ENCODE measurements around the gene PTPN4.

PTPN4 gene

DNA sequence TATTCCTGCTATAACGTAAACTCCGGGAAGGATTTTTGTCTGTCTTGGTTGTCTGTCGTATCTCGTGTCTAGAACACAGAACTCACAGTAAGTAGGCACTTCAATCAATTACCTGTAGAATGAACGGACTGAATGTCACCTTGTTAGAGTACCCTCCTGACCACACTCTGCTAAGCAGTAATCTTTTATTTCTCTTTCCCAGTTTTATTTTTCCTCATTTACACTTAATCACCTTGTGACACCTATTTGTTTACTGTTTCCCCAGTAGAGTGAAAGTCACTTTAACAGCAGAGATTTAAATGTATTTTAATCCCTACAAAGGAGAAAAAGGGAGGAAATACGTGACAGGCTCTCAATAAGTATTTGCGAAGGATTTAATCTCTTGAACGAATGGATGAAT, 252.6 kb downstream of the PTPN4 start:
- Histone ChIP-seq H3K4me3 (ENCODE audit: low read length) (peak overlapping the region; percentile 96), H3K4me2 (ENCODE audit: low read length) (peak overlapping the region; percentile 99), H4K20me1 (ENCODE audit: insufficient read depth, low read length) (peaks cover 33% of the 10 kb centered on the region), H3K9ac (ENCODE audit: low read length) (peak overlapping the region; percentile 99), H3K36me3 (replicated peaks; ENCODE audit: low read depth, low read length) (peaks cover 14% of the 10 kb centered on the region), H2AFZ (ENCODE audit: low read depth, low read length) (0 out of 2 replicates have a peak overlapping the region, but pooled peaks have one; percentile 54), H3K9me3 (ENCODE audit: insufficient read depth, low read length) (no peaks in the 10 kb centered on the region), H3K27ac (ENCODE audit: low read length) (peak overlapping the region; percentile 99), H3K79me2 (ENCODE audit: low read length) (peaks cover 60% of the 10 kb centered on the region), H3K4me1 (ENCODE audit: low read length) (peaks cover 45% of the 10 kb centered on the region), H3K27me3 (ENCODE audit: low read depth, low read length) (no peaks in the 10 kb centered on the region)
- TF ChIP-seq EZH2phosphoT487 (IDR thresholded peaks at IDR 0.05; ENCODE audit: low read depth): no peak
- TF ChIP-seq, protein P1, sequence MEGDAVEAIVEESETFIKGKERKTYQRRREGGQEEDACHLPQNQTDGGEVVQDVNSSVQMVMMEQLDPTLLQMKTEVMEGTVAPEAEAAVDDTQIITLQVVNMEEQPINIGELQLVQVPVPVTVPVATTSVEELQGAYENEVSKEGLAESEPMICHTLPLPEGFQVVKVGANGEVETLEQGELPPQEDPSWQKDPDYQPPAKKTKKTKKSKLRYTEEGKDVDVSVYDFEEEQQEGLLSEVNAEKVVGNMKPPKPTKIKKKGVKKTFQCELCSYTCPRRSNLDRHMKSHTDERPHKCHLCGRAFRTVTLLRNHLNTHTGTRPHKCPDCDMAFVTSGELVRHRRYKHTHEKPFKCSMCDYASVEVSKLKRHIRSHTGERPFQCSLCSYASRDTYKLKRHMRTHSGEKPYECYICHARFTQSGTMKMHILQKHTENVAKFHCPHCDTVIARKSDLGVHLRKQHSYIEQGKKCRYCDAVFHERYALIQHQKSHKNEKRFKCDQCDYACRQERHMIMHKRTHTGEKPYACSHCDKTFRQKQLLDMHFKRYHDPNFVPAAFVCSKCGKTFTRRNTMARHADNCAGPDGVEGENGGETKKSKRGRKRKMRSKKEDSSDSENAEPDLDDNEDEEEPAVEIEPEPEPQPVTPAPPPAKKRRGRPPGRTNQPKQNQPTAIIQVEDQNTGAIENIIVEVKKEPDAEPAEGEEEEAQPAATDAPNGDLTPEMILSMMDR (IDR thresholded peaks at IDR 0.05; ENCODE audit: low read depth, low read length): no peak

DNA sequence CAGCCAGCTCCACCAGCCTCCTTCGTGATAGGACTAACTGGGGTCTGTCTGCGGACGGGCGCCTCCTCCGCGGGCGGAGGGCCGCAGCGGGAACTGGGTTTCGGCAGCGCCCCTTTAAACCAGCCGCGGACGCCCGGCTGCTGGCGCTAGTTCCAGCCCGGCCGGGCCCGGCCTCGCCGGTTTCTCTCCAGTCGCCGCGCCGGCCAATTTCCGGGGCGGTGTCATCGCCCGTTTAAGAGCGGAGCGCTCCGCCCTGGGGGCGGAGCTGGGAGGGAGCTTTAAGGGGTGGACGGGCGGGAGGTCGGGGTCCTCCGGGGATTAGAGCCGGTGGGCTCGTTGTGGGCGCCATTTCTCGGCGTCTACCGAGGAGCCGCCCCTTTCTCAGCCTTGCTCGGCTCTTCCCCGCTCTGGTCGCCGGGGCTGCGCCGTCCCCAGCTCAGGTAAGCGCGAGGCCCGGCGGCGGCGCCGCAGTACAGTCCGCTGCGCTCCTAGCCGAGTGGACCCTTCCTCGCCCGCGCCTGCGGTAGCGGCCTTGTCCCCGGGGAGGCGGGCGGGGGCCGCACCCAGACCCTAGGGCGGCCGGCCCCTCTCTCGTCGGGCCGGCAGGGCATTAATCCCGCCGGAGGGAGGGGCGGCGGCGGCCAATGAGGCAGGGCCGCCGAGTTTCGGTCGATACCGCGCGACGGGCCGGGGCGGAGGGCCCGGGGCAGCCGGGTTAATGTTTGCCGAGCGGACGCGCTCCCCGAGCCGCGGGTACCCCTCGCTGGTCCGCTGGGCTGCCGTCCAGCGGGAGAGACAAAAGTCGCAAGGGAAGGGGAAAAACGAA, 253.3 kb downstream of the PTPN4 start, which contains the start of gene EPB41L5:
Gene EPB41L5, plus strand, starts transcription at position 307 of the 826 bp plus-strand sequence. CDS start 6,008 bp downstream, outside the sequence.
- H3K9me3 ChIP-seq (ENCODE audit: insufficient read depth, low read length): no peaks in the 10 kb centered on the region
- peaks cover 39% of the 10 kb centered on the region for H3K4me1 ChIP-seq (ENCODE audit: low read length)
- H3K9ac ChIP-seq (ENCODE audit: low read length): peak within 1 kb of the TSS; percentile 99
- TF ChIP-seq, protein P1 (IDR thresholded peaks at IDR 0.05; ENCODE audit: low read depth, low read length): no peak
- no peak for TF ChIP-seq EZH2phosphoT487 (IDR thresholded peaks at IDR 0.05; ENCODE audit: low read depth)
- H3K4me2 ChIP-seq (ENCODE audit: low read length): peak within 1 kb of the TSS; percentile 99
- 0 out of 2 replicates have a peak within 1 kb of the TSS, but pooled peaks have one; percentile 54 for H2AFZ ChIP-seq (ENCODE audit: low read depth, low read length)
- peak within 1 kb of the TSS; percentile 96 for H3K4me3 ChIP-seq (ENCODE audit: low read length)
- peaks cover 36% of the 10 kb centered on the region for H4K20me1 ChIP-seq (ENCODE audit: insufficient read depth, low read length)
- H3K27ac ChIP-seq (ENCODE audit: low read length): peak within 1 kb of the TSS; percentile 99
- H3K27me3 ChIP-seq (ENCODE audit: low read depth, low read length): no peaks in the 10 kb centered on the region
- H3K36me3 ChIP-seq (replicated peaks; ENCODE audit: low read depth, low read length): peaks cover 16% of the 10 kb centered on the region
- peaks cover 66% of the 10 kb centered on the region for H3K79me2 ChIP-seq (ENCODE audit: low read length)

DNA sequence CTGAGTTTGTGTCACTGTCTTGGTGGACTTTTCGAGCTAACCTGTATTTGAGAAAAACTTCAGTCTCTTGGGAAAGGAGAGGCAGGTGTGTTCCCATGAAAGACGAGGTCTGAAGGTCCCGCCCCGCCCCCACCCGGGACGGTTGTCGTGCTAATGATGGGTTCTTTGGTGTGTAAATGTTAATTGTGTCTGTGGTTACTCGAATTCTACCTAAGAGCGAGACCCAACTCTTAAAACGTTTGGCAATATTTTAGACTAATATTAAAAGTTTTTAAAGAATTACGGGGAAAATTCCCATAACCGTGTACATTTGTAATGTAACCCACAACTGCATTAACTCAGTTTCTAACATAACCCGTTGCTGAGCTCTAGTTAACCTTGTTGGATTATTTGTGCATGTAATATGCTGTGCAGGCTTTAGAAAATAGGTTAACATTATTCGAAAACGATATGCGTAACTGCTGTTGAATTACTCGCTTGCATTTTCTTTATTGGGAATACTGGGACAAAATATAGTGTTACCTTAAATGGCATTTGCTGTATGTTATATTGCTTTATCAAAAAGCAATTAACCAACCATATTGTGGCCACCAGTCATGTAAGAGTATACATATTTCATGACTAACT, 254.0 kb downstream of the PTPN4 start:
- Histone ChIP-seq H3K4me1 (ENCODE audit: low read length) (peaks cover 32% of the 10 kb centered on the region), H3K36me3 (replicated peaks; ENCODE audit: low read depth, low read length) (peaks cover 18% of the 10 kb centered on the region), H4K20me1 (ENCODE audit: insufficient read depth, low read length) (peaks cover 42% of the 10 kb centered on the region), H3K4me3 (ENCODE audit: low read length) (peak overlapping the region; percentile 96), H3K27ac (ENCODE audit: low read length) (peak overlapping the region; percentile 99), H3K9ac (ENCODE audit: low read length) (peak overlapping the region; percentile 96), H3K79me2 (ENCODE audit: low read length) (peaks cover 74% of the 10 kb centered on the region), H2AFZ (ENCODE audit: low read depth, low read length) (no peak overlapping the region), H3K27me3 (ENCODE audit: low read depth, low read length) (no peaks in the 10 kb centered on the region), H3K9me3 (ENCODE audit: insufficient read depth, low read length) (no peaks in the 10 kb centered on the region), H3K4me2 (ENCODE audit: low read length) (peak overlapping the region; percentile 89)
- TF ChIP-seq, protein P1 (IDR thresholded peaks at IDR 0.05; ENCODE audit: low read depth, low read length): no peak
- no peak for TF ChIP-seq EZH2phosphoT487 (IDR thresholded peaks at IDR 0.05; ENCODE audit: low read depth)

Measured in OCI-LY3 (cell line).